HFFc6 (cell line): ENCODE data around the gene FBXL13. TPM values are rescaled to one million over a fixed set of nuclear protein-coding genes. Genes with fewer than 3 reads are reported as not detected.
A peak's percentile ranks its signal among the peaks of the same experiment; 100 is the strongest.

Experiments used
- DNase-seq: peaks from one replicate; pipeline ENCODE4 v3.0.0-alpha.2; 2018
- H3K27ac Mint-ChIP-seq: 2 replicates; pipeline ENCODE4 v1.8.0; 2020; ENCODE audit warnings: mild to moderate bottlenecking, mixed read lengths
- H3K27me3 Mint-ChIP-seq: 2 replicates; pipeline ENCODE4 v1.8.0; 2021; ENCODE audit warnings: mild to moderate bottlenecking, moderate library complexity, mixed read lengths; ENCODE audit not compliant: insufficient read depth
- H3K36me3 Mint-ChIP-seq: 2 replicates; pipeline ENCODE4 v1.8.0; 2021; ENCODE audit warnings: low read depth, mixed read lengths
- H3K4me1 Mint-ChIP-seq: 2 replicates; pipeline ENCODE4 v1.8.0; 2020; ENCODE audit warnings: low read depth, mixed read lengths
- H3K4me3 Mint-ChIP-seq: 2 replicates; pipeline ENCODE4 v1.8.0; 2020; ENCODE audit warnings: mild to moderate bottlenecking, moderate library complexity, mixed read lengths
- H3K9me3 Mint-ChIP-seq: 2 replicates; pipeline ENCODE4 v1.8.0; 2020; ENCODE audit warnings: mild to moderate bottlenecking, mixed read lengths
- CTCF ChIP-seq: fragments of 200-600 bp; sonication (generic); IDR thresholded peaks from 2 replicates; pipeline ENCODE4 v1.5.0; 2021; ENCODE audit warnings: antibody characterized with exemption, mild to moderate bottlenecking
- total RNA-seq, 6 experiments: library from RNA; stranded (reverse); fragmentation: NEBNext Ultra II Directional; extraction: Animal tissue kit (Norgen Biotek cat#: 25700); gene quantifications; 2 replicates in 1 of 6; 3 replicates in 5 of 6; pipeline ENCODE4 v1.2.3, GENCODE V29; 2021

FBXL13 gene
- total RNA-seq, 6 experiments from 2014 or later, result 0.43 to 0.74 (median 0.56) TPM

DNA sequence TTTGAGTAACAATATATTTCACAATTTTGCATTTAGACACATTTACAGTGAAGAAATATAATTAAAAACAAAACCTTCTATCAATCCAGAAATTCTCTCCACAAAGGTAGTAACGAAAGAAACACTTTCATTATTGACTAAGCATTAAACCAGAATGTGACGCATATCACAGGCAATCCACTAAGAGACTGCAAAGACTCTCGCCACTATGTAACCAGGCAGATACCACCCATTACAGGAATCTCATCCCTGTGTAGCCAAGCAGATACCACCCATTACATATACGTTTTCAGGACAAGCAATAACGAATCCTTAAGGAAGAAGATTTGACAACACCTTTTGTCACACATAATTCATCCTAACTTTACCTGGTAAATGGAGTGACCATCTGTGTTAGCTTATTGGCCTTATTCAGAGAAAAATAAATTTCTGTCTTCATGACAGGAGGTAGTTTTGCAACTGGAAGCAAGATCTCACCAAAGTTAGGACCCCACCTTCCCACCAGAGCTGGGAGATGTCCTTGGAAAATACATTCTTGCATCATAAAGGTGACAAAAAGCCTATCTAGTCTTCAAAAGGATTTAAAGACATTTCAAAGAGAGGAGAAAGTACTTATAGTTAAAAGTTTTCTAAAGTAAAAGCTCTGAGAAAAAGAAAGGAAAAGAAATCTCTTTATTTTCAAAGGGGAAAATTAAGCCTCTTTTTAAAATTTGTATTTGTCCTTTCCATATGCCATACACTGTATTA, 131.0 kb downstream of the FBXL13 start:
- H3K9me3 Mint-ChIP-seq, result no peaks in the 10 kb centered on the region
- no peaks in the 10 kb centered on the region for H3K36me3 Mint-ChIP-seq
- no peak for DNase-seq
- H3K27ac Mint-ChIP-seq, result no peak overlapping the region
- H3K27me3 Mint-ChIP-seq, result no peaks in the 10 kb centered on the region
- peaks cover 26% of the 10 kb centered on the region for H3K4me1 Mint-ChIP-seq
- TF ChIP-seq CTCF, result no peak
- H3K4me3 Mint-ChIP-seq, result no peak overlapping the region

GRCh38 chr7:102942868-102943267, 131.7 kb downstream of the FBXL13 start:
- no peaks in the 10 kb centered on the region for H3K9me3 Mint-ChIP-seq
- no peak for DNase-seq

GRCh38 chr7:102942181-102942866, 132.3 kb downstream of the FBXL13 start:
- no peak for DNase-seq
- H3K9me3 Mint-ChIP-seq, result no peaks in the 10 kb centered on the region
- no peak overlapping the region; the same call in 1 of the 2 replicates for H3K4me3 Mint-ChIP-seq
- no peaks in the 10 kb centered on the region for H3K27me3 Mint-ChIP-seq
- no peak for TF ChIP-seq CTCF
- no peaks in the 10 kb centered on the region for H3K36me3 Mint-ChIP-seq
- H3K27ac Mint-ChIP-seq, result peak overlapping the region; percentile 18; the same call in 1 of the 2 replicates
- peaks cover 35% of the 10 kb centered on the region for H3K4me1 Mint-ChIP-seq

More at GRCh38 chr7:102942868-102943267, 131.7 kb downstream of the FBXL13 start:
- no peaks in the 10 kb centered on the region for H3K27me3 Mint-ChIP-seq
- no peak overlapping the region for H3K27ac Mint-ChIP-seq
- H3K4me1 Mint-ChIP-seq, result peaks cover 31% of the 10 kb centered on the region
- no peaks in the 10 kb centered on the region for H3K36me3 Mint-ChIP-seq
- no peak overlapping the region for H3K4me3 Mint-ChIP-seq
- TF ChIP-seq CTCF, result no peak

DNA sequence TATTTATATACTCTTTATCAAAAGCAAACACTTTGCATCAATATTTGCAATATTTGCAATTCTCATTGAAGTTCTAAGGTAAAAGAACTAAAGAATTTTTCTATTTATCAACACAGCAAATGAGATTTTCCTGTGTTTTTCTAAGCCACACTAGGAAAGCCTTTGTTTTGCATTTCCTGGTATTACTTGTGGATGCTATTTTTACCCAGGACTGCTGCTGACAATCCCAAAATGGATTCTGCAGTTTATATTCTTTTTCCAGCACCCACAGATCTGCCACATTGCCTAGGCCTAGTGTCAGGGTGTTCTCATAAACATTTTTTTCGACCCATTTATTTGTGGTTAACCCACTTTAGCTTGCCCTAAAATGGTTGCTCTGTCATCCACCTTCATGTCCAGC, 135.9 kb downstream of the FBXL13 start:
- TF ChIP-seq CTCF, result no peak
- Mint-ChIP-seq H3K27me3 (no peaks in the 10 kb centered on the region), H3K36me3 (no peaks in the 10 kb centered on the region), H3K27ac (no peak overlapping the region), H3K4me3 (no peak overlapping the region), H3K4me1 (peaks cover 62% of the 10 kb centered on the region), H3K9me3 (no peaks in the 10 kb centered on the region)
- DNase-seq, result no peak

GRCh38 chr7:102935450-102936115, 139.0 kb downstream of the FBXL13 start:
- Mint-ChIP-seq H3K4me3 (peak overlapping the region; percentile 16; the same call in 1 of the 2 replicates), H3K27me3 (no peaks in the 10 kb centered on the region), H3K36me3 (no peaks in the 10 kb centered on the region), H3K4me1 (peaks cover 51% of the 10 kb centered on the region), H3K9me3 (no peaks in the 10 kb centered on the region), H3K27ac (no peak overlapping the region)
- no peak for DNase-seq
- TF ChIP-seq CTCF, result no peak
